Left lung (tissue), 10 donors: ENCODE measurements around the gene SEC61A1. TPM values are rescaled to one million over a fixed set of nuclear protein-coding genes. Genes with fewer than 3 reads are reported as not detected.

Source experiments
- ATAC-seq: fragments of 200-7000 bp; cut with Tn5 transposase; one replicate; pipeline ENCODE4 v1.9.1; 2020; ENCODE audit warnings: moderate library complexity
- DNase-seq, 4 donors: peaks; one replicate each; pipeline ENCODE4 v3.0.0-alpha.2; 2013 to 2020
- H3K27ac ChIP-seq, 2 donors: fragments of 200-600 bp; sonication (generic) in 1 of 2; one replicate each; pipeline versions ENCODE4 v1.5.0 to v1.8.0; 2020 to 2021
- H3K27me3 ChIP-seq, 2 donors: fragments of 200-600 bp; sonication (generic) in 1 of 2; one replicate each; pipeline versions ENCODE4 v1.5.0 to v1.8.0; 2020 to 2021
- H3K36me3 ChIP-seq, 2 donors: fragments of 200-600 bp; sonication (generic) in 1 of 2; one replicate each; pipeline versions ENCODE4 v1.5.0 to v1.8.0; 2020 to 2021
- H3K4me1 ChIP-seq, 2 donors: fragments of 200-600 bp; one replicate each; pipeline ENCODE4 v1.8.0; 2021
- H3K4me3 ChIP-seq, 2 donors: fragments of 200-600 bp; sonication (generic) in 1 of 2; one replicate each; pipeline versions ENCODE4 v1.5.0 to v1.8.0; 2020 to 2021; ENCODE audit warnings: mild to moderate bottlenecking in 1 of 2
- H3K9me3 ChIP-seq, 2 donors: fragments of 200-600 bp; sonication (generic) in 1 of 2; one replicate each; pipeline versions ENCODE4 v1.5.0 to v1.8.0; 2020 to 2021
- intact Hi-C, 2 donors: fragments of 100-400 bp; cut with DNase I; formaldehyde crosslinking; loops; one replicate each; pipeline versions ENCODE4 v1.11.2 to v1.14.2; 2022
- polyA plus RNA-seq, 6 donors: library from polyadenylated mRNA; unstranded; fragments of 120-200 nt; gene quantifications; one replicate each; pipeline ENCODE4 v1.2.1, GENCODE V29; 2013; ENCODE audit not compliant: insufficient read length in 6 of 6
- total RNA-seq, 2 donors: library from RNA; stranded (reverse); fragmentation: NEBNext Ultra II Directional; extraction: Animal tissue kit (Norgen Biotek cat#: 25700); gene quantifications; one replicate each; pipeline ENCODE4 v1.2.1, GENCODE V29; 2021
- TF ChIP-seq, protein P1 (sequence below), 2 donors: fragments of 200-600 bp; sonication (generic) in 1 of 2; IDR thresholded peaks; one replicate each; pipeline versions ENCODE4 v1.5.0 to v1.8.0; 2021; ENCODE audit warnings: antibody characterized with exemption in 2 of 2
- donor health status: DM: no; HTN: yes; CAD: no.
- donor health status: DM: no; HTN: no; CAD: no.

Gene SEC61A1
- total and polyA plus RNA-seq, 8 donors = 148 to 361 (median 169) TPM

DNA sequence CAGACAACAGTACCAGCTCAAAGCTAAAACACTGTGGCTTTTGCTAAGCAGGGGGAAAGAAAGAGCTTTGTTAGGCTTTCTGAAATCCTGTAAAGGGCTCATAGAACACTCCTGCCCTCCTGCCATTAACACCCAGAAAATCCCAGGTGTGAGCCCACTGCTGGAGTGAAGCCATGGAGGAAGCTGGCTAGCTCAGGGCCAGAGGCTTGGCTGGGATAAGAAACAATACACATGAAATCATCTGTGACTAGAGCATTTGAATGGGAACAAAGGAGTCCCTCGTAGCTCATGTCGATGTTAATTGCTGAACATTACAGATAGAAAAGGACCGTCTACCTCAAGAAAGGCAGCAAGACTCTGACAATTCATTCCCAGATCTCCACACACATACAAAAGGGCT is 47.9 kb downstream of the SEC61A1 start:
- Histone ChIP-seq H3K4me3 (no peak overlapping the region), H3K27ac (no peak overlapping the region), H3K27me3 (no peaks in the 10 kb centered on the region), H3K36me3 (peaks cover 0 to 94% of the 10 kb centered on the region in 2 donors), H3K4me1 (peaks cover 0 to 5% of the 10 kb centered on the region in 2 donors), H3K9me3 (no peaks in the 10 kb centered on the region)
- DNase-seq = no peak
- no peak for ATAC-seq
- TF ChIP-seq, protein P1, sequence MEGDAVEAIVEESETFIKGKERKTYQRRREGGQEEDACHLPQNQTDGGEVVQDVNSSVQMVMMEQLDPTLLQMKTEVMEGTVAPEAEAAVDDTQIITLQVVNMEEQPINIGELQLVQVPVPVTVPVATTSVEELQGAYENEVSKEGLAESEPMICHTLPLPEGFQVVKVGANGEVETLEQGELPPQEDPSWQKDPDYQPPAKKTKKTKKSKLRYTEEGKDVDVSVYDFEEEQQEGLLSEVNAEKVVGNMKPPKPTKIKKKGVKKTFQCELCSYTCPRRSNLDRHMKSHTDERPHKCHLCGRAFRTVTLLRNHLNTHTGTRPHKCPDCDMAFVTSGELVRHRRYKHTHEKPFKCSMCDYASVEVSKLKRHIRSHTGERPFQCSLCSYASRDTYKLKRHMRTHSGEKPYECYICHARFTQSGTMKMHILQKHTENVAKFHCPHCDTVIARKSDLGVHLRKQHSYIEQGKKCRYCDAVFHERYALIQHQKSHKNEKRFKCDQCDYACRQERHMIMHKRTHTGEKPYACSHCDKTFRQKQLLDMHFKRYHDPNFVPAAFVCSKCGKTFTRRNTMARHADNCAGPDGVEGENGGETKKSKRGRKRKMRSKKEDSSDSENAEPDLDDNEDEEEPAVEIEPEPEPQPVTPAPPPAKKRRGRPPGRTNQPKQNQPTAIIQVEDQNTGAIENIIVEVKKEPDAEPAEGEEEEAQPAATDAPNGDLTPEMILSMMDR (IDR thresholded peaks at IDR 0.05) = no peak
- intact Hi-C loops = no loop called here

DNA sequence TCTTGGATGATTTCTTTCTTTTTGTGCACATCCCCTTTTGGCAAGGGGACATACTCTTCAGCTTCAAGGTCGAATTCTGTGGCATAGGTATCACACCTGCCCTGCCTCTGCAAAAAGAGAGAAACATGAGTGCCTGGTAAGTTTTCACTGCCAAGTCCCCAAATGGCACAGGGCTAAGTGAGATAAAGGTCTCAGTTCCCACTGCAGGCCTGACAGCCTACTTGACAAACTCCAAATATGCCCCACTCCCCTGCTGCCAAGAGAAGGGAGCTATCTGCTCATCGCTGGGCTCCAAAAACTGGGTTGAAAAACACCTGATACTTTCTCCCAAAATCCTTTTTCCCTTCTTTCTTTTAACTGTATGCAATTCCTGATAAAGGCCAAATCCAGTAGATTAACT is 48.4 kb downstream of the SEC61A1 start:
- Histone ChIP-seq H3K4me1 (peaks cover 0 to 5% of the 10 kb centered on the region in 2 donors), H3K27me3 (no peaks in the 10 kb centered on the region), H3K27ac (no peak overlapping the region), H3K4me3 (no peak overlapping the region), H3K36me3 (peaks cover 0 to 90% of the 10 kb centered on the region in 2 donors), H3K9me3 (no peaks in the 10 kb centered on the region)
- TF ChIP-seq, protein P1 (IDR thresholded peaks at IDR 0.05) = no peak
- intact Hi-C loops = no loop called here
- ATAC-seq (no peak), DNase-seq (no peak)

DNA sequence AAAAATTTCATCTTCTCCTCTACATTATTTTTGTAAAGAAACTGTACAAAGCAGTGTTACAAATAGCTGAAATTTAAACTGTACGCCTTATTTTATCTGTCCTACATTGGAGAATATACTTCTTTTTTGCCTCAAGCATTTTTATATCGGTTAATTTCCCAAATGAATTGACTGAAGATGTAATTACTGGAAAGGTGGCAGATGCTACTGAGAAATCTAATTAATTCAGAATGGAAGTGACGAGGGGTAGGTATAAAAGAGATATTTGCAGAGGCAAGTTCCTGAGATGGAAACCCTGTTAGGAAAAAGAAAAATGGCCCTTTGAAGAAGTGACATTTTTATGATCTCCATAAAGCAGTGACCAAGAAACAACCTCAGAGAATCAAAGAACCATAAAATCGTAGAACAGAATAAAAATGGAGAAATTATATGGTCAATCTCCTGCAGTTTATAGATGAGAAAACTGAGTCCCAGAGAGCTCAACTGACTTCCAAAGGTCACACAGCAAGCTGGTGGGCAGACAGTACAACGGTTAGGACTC is 51.0 kb downstream of the SEC61A1 start:
- no peaks in the 10 kb centered on the region for H3K9me3 ChIP-seq
- peaks cover 0 to 64% of the 10 kb centered on the region in 2 donors for H3K36me3 ChIP-seq
- intact Hi-C loops = no loop called here
- H3K4me1 ChIP-seq = peaks cover 0 to 8% of the 10 kb centered on the region in 2 donors
- no peak for ATAC-seq
- TF ChIP-seq, protein P1 (IDR thresholded peaks at IDR 0.05) = no peak
- no peaks in the 10 kb centered on the region for H3K27me3 ChIP-seq
- no peak overlapping the region for H3K4me3 ChIP-seq
- DNase-seq = no peak
- no peak overlapping the region for H3K27ac ChIP-seq

DNA sequence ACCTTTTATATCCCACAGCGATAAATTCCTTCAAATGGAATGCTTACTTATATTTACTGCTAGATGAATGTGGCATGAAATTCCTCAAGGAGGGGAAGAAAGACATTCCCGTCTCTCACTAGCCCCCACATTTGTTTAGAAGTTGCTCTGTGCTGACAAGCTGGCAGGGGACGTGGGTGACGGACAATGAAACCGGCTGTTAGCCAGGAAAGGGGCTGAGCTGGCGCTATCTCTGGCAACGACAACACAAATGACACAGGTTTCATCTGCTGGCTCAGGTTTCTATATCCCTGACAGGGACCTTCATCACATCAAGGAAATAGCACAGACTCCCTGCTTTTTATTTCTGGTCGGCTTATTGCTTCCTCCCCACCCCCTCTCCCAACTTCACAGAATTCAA is 55.6 kb downstream of the SEC61A1 start:
- peaks cover 0 to 5% of the 10 kb centered on the region in 2 donors for H3K4me1 ChIP-seq
- DNase-seq (peak in 2 of 4 donors; percentile 18 to 27), ATAC-seq (no peak)
- H3K27me3 ChIP-seq = no peaks in the 10 kb centered on the region
- TF ChIP-seq, protein P1 (IDR thresholded peaks at IDR 0.05) = no peak
- H3K27ac ChIP-seq = no peak overlapping the region
- intact Hi-C loops = no loop called here
- H3K36me3 ChIP-seq = peaks cover 0 to 57% of the 10 kb centered on the region in 2 donors
- H3K9me3 ChIP-seq = no peaks in the 10 kb centered on the region
- no peak overlapping the region for H3K4me3 ChIP-seq

DNA sequence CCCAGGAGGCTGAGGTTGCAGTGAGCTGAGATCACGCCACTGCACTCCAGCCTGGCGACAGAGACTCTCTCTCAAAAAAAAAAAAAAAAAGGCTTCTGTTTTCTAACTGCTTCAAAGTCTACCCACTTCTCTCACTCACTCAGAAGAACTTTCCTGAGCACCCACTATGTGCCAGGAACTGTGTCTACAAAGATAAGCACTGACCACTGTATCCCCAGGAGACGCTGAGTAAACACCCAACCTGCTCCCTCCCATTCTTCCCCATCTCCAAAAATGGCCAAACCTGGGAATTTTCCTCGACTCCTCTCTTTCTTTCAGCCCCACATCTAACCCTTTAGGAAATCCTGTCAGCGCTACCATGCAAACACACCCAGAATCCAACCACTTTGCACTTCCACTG is 58.9 kb downstream of the SEC61A1 start:
- intact Hi-C loops = no loop called here
- TF ChIP-seq, protein P1 (IDR thresholded peaks at IDR 0.05) = no peak
- no peaks in the 10 kb centered on the region for H3K9me3 ChIP-seq
- H3K36me3 ChIP-seq = peaks cover 0 to 57% of the 10 kb centered on the region in 2 donors
- H3K4me1 ChIP-seq = peaks cover 0 to 5% of the 10 kb centered on the region in 2 donors
- H3K27ac ChIP-seq = no peak overlapping the region
- ATAC-seq (no peak), DNase-seq (no peak)
- H3K27me3 ChIP-seq = no peaks in the 10 kb centered on the region
- H3K4me3 ChIP-seq = no peak overlapping the region
